Upper lobe of left lung (tissue), 6 donors: ENCODE measurements around the gene LRPAP1. TPM values are rescaled to one million over a fixed set of nuclear protein-coding genes. Genes with fewer than 3 reads are reported as not detected.

Experiments
- ATAC-seq, 2 donors: fragments of 200-7000 bp; cut with Tn5 transposase; one replicate each; pipeline ENCODE4 v1.9.1; 2022; ENCODE audit warnings: mild to moderate bottlenecking in 2 of 2, moderate library complexity in 2 of 2; ENCODE audit not compliant: low FRiP score in 2 of 2
- DNase-seq, 2 donors: peaks; one replicate each; pipeline ENCODE4 v3.0.0-alpha.2; 2019 to 2020
- H3K27ac ChIP-seq, 4 donors: fragments of 200-600 bp; sonication (generic); one replicate each; pipeline ENCODE4 v1.5.1; 2016 to 2019
- H3K27me3 ChIP-seq, 4 donors: fragments of 200-600 bp; sonication (generic); one replicate each; pipeline ENCODE4 v1.5.1; 2017 to 2019
- H3K36me3 ChIP-seq, 4 donors: fragments of 200-600 bp; sonication (generic); one replicate each; pipeline ENCODE4 v1.5.1; 2016 to 2019
- H3K4me1 ChIP-seq, 4 donors: fragments of 200-600 bp; sonication (generic); one replicate each; pipeline ENCODE4 v1.5.1; 2018 to 2019
- H3K4me3 ChIP-seq, 4 donors: fragments of 200-600 bp; sonication (generic); one replicate each; pipeline ENCODE4 v1.5.1; 2017 to 2019; ENCODE audit warnings: mild to moderate bottlenecking in 2 of 4, moderate library complexity in 1 of 4
- H3K9me3 ChIP-seq, 4 donors: fragments of 200-600 bp; sonication (generic); one replicate each; pipeline ENCODE4 v1.5.1; 2018 to 2019
- CTCF ChIP-seq, 6 experiments: fragments of 450-650 bp in 4 of 6; fragments of 200-600 bp in 2 of 6; sonication (generic) in 2 of 6; IDR thresholded peaks; one replicate each; pipeline ENCODE4 v1.5.1; 2016 to 2019; ENCODE audit warnings: antibody characterized with exemption in 6 of 6
- EP300 ChIP-seq, 4 donors: sonication (generic); formaldehyde crosslinking; IDR thresholded peaks; one replicate each; pipeline ENCODE4 v1.5.1; 2017; ENCODE audit warnings: antibody characterized with exemption in 4 of 4, control low read depth in 2 of 4
- POLR2A ChIP-seq, 4 donors: fragments of 450-650 bp; IDR thresholded peaks; one replicate each; pipeline ENCODE4 v1.5.1; 2016 to 2017; ENCODE audit warnings: antibody characterized with exemption in 4 of 4, mild to moderate bottlenecking in 2 of 4
- POLR2AphosphoS5 ChIP-seq, 2 donors: sonication (generic); formaldehyde crosslinking; IDR thresholded peaks; one replicate each; pipeline ENCODE4 v1.5.1; 2017; ENCODE audit warnings: antibody characterized with exemption in 2 of 2
- WGBS, 2 donors: methylation state at CpG; one replicate each; pipeline ENCODE4 v1.1.5; 2017 to 2018; 5-methylcytosine and 5-hydroxymethylcytosine counted together
- total RNA-seq, 6 donors: library from RNA; depleted of rRNA in 4 of 6; stranded (reverse); fragments of >200 nt in 4 of 6; gene quantifications; one replicate each; pipeline versions ENCODE4 v1.1.0 to v1.2.1, GENCODE V29; 2016 to 2021
- donor health status: DM: no; HTN: no; CAD: no; lungs with moderate emphysema.
- donor health status: DM: no; HTN: yes; CAD: no; lungs with severe emphysema.

The LRPAP1 gene
- total RNA-seq, 6 donors from 2014 or later: 98.5 to 267 (median 251) TPM

GRCh38 chr4:3515646-3516045 is 16.6 kb downstream of the LRPAP1 start:
- Histone ChIP-seq H3K27me3 (no peaks in the 10 kb centered on the region), H3K36me3 (peaks cover 56 to 99% (median 87%) of the 10 kb centered on the region in 4 donors), H3K9me3 (no peaks in the 10 kb centered on the region), H3K4me3 (no peak overlapping the region), H3K4me1 (no peaks in the 10 kb centered on the region), H3K27ac (no peak overlapping the region)
- TF ChIP-seq CTCF (IDR thresholded peaks at IDR 0.05) (no peak), POLR2AphosphoS5 (IDR thresholded peaks at IDR 0.05) (no peak), POLR2A (IDR thresholded peaks at IDR 0.05) (no peak), EP300 (IDR thresholded peaks at IDR 0.05) (no peak)
- peak in 1 of 2 donors; percentile 24 for DNase-seq
- no peak for ATAC-seq
- 87 to 93% methylated on average over 15 of the region's 15 CpGs for WGBS, 2 donors

- TF ChIP-seq CTCF (IDR thresholded peaks at IDR 0.05): no peak
- TF ChIP-seq EP300 (IDR thresholded peaks at IDR 0.05): no peak
- no peak for TF ChIP-seq POLR2AphosphoS5 (IDR thresholded peaks at IDR 0.05)
- no peak for TF ChIP-seq POLR2A (IDR thresholded peaks at IDR 0.05)
- H3K27ac ChIP-seq: no peak overlapping the region
- no peak overlapping the region for H3K4me3 ChIP-seq
- no peaks in the 10 kb centered on the region for H3K27me3 ChIP-seq
- peaks cover 54 to 99% (median 88%) of the 10 kb centered on the region in 4 donors for H3K36me3 ChIP-seq
- no peaks in the 10 kb centered on the region for H3K4me1 ChIP-seq
- no peaks in the 10 kb centered on the region for H3K9me3 ChIP-seq
- DNase-seq: peak in 1 of 2 donors; percentile 75
- ATAC-seq: no peak
- 87 to 93% methylated on average over 18 to 30 of the region's 31 CpGs for WGBS, 2 donors
Measured at GRCh38 chr4:3514806-3515501, 17.3 kb downstream of the LRPAP1 start.

- H3K27me3 ChIP-seq: no peaks in the 10 kb centered on the region
- ATAC-seq (no peak), DNase-seq (no peak)
- peaks cover 48 to 98% (median 85%) of the 10 kb centered on the region in 4 donors for H3K36me3 ChIP-seq
- 90 to 98% methylated on average over 10 to 17 of the region's 17 CpGs for WGBS, 2 donors
- no peak overlapping the region for H3K4me3 ChIP-seq
- no peak overlapping the region for H3K27ac ChIP-seq
- TF ChIP-seq POLR2A (IDR thresholded peaks at IDR 0.05) (no peak), CTCF (IDR thresholded peaks at IDR 0.05) (no peak), EP300 (IDR thresholded peaks at IDR 0.05) (no peak), POLR2AphosphoS5 (IDR thresholded peaks at IDR 0.05) (no peak)
- H3K4me1 ChIP-seq: no peaks in the 10 kb centered on the region
- H3K9me3 ChIP-seq: no peaks in the 10 kb centered on the region
Measured at GRCh38 chr4:3514221-3514780, 17.9 kb downstream of the LRPAP1 start.

- 93 to 94% methylated on average over 13 to 18 of the region's 18 CpGs for WGBS, 2 donors
Measured at GRCh38 chr4:3513807-3514206, 18.4 kb downstream of the LRPAP1 start.

More at GRCh38 chr4:3513807-3514206, 18.4 kb downstream of the LRPAP1 start:
- peaks cover 44 to 96% (median 82%) of the 10 kb centered on the region in 4 donors for H3K36me3 ChIP-seq
- H3K27ac ChIP-seq: no peak overlapping the region
- no peaks in the 10 kb centered on the region for H3K4me1 ChIP-seq
- H3K4me3 ChIP-seq: no peak overlapping the region
- no peaks in the 10 kb centered on the region for H3K27me3 ChIP-seq
- ATAC-seq (no peak), DNase-seq (peak in 1 of 2 donors; percentile 73)
- TF ChIP-seq CTCF (IDR thresholded peaks at IDR 0.05): no peak
- no peak for TF ChIP-seq POLR2A (IDR thresholded peaks at IDR 0.05)
- no peak for TF ChIP-seq POLR2AphosphoS5 (IDR thresholded peaks at IDR 0.05)
- TF ChIP-seq EP300 (IDR thresholded peaks at IDR 0.05): no peak
- H3K9me3 ChIP-seq: no peaks in the 10 kb centered on the region
